GM19043 (cell line): ENCODE results near the gene RANBP1.

Experiments
- ATAC-seq: cut with Tn5 transposase; IDR thresholded peaks from one replicate; pipeline ENCODE4 v1.9.1; 2021; ENCODE audit warnings: low read depth; ENCODE audit not compliant: unreplicated experiment

Gene RANBP1

DNA sequence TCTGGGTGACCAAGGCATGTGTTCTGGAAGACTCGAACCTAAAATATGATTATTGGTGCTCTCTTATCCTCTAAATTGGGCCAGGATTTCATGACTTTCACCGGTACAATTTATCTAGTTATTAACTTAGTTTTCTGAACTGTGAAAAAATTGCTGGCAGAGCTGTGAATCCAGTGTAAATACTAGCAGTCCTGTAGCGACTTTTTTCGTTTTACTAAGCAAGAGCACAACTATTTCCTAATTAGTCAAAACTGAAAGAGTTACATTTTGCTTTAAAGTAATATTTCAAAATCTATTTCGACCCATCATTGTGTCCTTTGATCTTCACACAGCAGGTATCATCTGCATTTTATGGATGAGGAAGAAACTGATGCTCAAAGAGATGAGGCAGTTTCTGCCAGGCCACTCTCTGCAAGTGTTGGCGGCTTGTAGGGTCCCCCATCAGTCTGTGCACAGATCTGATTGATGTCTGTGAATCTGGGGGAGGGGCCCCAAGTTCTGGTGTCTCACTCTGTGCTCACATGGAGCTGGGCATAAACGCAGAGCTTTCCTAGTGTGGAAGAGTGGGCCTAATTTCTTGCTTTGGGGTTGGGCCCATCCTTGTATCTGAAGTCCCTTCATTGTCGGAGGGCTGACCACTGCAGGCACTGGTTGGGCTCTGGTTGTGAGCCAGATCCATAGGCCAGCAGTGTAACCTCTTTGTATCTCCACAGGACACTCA is 2.6 kb downstream of the RANBP1 start:
- ATAC-seq, result no peak

DNA sequence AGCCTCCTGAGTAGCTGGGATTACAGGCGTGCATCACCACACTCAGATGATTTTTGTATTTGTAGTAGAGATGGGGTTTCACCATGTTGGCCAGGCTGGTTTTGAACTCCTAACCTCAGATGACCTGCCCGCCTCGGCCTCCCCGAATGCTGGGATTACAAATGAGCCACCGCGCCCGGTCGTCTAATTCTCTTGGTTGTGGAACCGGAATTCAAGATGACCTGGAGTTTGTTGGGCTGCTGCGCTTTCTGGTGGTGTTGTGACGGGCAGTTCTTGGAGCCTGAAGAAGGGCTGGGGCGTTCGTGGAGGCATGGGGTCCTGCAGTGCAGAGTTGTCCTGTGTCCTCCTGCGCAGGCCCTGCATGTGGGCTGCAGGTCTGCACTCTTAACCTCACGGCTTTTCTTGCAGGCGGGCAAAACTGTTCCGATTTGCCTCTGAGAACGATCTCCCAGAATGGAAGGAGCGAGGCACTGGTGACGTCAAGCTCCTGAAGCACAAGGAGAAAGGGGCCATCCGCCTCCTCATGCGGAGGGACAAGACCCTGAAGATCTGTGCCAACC is 6.0 kb downstream of the RANBP1 start:
- ATAC-seq, result no peak

DNA sequence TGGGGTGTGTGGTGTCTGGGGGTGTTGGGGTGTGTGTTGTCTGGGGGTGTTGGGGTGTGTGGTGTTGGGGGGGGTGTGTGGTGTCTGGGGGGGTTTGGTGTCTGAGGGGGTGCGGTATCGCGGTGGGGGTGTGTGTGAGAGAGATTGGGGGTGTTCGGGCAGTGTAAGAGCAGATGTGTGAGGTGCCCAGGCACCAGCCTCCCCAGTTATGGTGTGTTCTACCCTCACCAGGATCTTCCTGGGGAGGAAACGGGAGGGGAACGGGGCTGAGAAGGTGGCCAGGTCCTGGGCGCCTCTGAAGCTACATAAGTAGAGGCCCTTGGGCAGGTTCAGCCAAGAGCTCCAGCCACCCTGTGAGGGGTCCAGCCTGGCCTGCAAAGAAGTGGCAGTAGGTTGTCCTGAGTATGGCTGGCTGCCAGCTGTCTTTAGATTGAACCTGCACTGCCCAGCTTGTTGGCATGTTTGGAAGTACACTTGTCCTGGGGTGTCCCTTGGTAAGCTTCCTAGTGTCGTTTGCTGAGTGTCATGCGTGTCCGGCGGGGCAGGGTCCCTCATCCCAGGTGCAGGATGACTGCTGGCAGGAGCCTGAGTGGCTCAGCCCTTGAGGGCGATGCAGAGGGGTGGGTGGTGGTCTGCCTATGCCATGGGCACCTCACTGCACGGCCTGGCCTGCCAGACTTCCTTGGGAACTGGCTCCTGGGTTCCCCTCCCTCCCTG is 7.6 kb downstream of the RANBP1 start:
- ATAC-seq, result no peak

DNA sequence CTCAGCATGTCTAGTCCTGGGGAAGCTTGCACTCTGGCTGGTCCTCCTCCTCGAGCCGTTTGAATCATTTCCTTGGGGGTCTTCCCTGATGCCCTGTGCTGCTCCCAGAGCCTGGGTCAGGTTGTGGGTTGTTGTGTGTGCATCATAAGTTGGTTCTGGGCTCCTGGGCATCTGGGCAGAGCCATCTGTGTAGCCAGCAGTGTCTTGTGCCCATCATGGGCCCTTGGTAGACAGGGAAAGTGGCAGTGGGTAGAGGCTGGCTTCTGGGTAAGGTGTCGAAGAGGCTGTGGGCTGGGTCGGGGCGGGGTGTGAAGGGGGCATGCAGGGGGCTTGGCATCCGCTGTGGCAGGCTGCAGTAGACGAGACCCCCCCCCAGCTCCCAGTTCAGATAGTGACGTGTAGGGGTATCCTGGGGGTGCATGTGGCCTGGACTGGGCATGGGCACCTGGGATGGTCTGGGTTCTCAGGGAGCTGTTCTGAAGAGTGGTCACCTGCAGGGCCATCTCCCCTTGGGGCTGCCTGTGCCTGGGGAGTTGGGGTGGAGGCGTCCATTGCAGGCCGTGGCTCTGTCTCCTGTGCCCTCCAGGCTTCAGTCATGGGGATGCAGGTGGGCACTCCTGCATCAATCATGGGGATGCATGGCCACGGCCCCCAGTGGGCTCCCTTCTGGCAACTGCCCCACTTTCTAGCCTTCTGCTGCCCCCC is 8.3 kb downstream of the RANBP1 start:
- ATAC-seq, result no peak

DNA sequence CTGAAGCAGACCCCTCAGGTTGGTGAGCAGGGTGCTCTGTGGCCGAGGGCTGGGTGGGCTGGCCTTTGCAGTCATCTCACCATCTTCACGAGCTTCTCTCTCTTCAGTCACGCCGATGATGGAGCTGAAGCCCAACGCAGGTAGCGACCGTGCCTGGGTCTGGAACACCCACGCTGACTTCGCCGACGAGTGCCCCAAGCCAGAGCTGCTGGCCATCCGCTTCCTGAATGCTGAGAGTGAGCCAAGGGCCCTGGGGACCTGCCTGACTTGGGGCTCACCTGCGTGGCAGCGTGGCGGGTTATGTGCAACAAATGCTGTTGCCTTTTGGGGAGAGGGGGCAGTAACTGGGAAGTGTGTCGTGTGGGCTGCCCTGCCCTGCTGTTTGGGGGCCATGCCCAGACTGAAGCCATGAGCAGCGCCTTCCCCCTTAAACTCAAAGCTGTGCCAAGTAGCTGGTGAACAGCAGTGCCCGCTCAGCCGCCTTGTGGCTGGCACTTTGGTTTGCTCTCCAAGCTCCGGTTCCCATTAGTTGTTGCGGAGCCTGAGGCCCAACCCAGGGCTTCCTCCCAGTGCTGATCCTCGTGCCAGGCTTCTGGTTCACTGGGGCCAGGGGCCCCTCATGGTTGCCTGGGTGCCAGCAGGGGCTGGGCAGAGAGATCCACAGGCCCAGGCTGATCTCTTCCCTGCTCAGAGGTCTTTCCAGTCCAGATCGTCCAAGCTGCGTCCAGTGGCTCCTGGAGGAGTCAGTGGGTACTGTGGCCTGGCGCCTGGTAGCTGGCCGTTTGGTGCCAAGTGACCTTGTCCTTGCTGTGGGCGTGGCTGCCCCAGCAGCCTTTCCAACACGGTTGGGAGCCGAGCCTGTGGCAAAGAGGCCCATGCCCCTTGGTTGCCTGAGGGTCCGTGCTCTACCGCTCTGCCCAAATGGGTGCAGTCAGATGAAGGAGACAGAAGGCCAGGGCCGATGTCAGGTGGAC is 9.6 kb downstream of the RANBP1 start:
- ATAC-seq, result no peak

DNA sequence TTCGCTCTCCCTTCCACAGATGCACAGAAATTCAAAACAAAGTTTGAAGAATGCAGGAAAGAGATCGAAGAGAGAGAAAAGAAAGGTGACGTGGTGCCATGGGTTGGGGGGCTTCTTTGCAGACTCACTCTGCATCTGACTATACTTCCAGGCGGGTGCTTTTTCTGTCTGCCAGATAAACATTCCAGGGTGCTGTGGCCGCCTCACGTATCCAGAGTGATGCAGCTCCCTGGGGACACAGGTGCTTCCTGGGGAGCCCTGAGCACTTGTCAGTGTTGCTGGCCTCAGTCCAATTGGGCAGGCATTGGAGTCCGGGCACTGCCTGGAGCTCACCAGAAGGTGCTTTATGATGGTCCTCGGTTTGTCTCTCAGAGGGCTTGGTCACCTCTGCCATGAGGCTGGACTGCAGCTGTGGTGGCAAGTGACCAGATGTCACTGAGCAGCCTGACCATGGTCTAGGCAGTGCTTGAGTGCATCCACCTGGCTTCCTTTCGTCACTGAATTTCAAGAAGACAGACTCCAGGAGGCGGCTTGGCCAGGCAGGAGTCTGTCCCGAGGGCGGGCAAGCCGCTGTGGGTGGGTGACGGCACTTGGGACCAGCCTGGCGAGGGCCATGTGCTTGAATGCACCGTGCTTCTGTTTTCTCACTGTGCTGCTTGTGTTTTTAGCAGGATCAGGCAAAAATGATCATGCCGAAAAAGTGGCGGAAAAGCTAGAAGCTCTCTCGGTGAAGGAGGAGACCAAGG is 10.6 kb downstream of the RANBP1 start:
- ATAC-seq, result no peak

DNA sequence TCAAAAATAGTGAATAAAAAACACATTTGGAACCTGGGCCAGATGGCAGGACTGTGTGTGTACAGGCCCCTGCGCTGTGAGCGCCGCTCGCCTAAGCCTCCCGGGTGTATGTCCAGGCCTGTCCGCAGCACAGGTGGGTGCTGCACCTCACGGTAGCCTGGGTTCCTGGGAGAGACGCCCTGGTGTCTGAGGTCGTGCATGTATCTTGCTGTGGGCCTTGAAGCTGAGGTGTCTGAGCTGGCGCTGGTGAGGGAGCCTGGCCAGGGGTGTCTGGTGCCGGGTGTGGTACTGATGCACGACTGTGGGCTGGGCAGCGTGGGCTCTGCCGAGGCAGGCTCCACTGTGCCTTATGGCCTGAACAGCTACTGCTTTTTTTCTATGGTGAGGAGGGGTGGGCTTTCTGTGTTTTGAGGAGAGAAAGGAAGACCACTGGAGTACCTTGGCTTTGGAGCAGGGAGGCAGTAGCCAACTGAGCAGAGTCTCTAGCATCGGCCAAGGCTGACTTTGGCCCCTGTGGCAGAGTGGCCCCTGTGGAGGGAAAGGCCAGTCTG is 11.5 kb downstream of the RANBP1 start:
- no peak for ATAC-seq

DNA sequence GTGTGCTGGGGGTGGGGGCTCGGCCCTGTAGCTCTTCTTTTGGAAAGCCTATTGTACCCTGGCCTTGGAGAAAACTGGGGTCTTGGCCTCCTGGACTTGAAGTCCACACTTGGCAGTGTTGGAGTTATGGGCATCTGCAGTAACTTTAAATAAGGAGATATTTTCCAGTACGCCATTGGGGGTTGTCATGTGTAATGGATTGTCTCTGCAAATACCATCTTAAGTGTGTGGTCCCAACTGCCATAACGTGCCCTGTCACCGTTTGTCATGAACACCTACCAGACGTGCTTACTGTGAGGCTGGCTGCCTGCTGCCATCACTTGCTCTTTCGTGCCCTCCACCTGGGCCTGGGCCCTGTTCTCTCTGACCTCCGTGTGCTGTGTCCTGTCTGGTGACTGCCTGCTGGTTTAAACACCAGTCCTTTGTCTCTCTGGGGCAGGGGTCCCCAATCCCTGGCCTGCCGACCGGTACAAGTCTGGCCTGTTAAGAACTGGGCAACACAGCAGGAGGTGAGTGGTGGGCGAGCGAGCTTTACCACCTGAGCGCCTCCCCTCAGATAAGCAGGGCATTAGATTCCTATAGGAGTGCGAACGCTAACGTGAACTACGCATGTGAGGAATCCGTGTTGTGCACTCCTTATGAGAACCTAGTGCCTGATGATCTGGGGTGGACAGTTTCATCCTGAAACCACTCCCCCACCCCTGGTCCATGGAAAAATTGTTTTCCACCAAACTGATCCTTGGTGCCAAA is 12.1 kb downstream of the RANBP1 start:
- ATAC-seq, result no peak

DNA sequence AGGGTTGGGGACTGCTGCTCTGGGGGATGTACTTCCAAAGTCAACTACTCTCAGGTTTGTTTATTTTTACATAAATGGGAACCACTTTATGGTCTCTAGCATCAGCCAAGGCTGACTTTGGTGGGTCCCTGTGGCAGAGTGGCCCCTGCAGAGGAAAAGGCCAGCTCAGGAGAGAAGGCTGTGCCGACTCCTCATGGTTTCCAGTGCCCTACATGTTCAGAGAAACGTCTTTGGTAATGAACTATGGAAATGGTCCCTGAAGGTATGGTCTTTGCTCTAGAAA is 12.7 kb downstream of the RANBP1 start:
- ATAC-seq, result no peak

DNA sequence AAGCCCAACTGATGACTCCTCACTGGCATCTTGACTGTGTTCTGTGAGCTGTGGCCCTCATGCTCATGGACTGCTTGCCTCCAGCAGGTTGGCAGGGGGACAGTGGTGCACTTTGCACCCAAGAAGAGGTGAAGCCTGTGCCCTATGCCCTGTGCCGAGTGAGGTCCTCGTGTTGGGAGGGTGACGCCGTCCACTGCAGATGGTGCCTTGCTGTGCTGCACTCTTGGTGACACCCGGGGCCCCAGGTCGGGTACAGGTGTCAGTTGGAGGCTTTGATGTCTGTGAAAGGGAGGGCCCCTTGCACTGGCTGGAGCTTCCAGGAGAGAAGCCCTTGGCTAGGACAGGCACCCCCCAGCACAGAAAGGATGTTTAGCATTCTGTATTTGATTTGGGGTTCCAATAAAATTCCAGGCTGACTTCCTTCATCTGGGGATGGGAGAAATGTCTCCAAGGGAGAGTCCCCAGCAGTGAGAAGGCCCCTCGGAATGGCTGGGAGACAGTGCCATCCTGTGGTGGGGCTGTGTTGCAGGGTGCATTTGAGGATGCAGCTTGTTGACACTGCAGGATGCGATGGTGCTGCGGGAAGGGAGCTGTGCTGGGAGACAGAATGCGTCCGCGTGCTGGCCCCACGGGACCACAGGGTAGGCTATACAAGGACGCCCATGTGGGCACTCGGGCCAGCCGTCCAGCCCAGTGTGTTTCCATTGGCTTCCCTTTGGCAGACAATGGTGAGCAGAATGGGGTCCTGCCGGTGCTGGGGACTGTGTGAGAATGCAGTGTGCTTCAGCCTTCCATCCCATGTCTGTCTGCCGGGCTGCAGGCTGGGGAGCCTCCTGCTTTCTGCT is 13.2 kb downstream of the RANBP1 start:
- ATAC-seq, result no peak

DNA sequence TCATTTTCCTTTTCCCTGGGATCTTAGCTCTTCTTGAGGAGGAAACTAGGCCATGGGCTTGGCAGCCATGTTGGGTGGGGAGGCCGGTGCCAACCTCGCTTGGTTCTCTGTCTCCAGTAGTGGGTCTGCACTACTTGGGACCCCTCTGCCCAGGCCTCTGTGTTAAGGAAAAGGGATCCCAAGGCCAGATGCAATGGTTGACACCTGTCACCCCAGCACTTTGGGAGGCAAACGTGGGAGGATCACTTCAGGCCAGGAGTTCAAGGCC is 13.8 kb downstream of the RANBP1 start:
- ATAC-seq, result no peak

DNA sequence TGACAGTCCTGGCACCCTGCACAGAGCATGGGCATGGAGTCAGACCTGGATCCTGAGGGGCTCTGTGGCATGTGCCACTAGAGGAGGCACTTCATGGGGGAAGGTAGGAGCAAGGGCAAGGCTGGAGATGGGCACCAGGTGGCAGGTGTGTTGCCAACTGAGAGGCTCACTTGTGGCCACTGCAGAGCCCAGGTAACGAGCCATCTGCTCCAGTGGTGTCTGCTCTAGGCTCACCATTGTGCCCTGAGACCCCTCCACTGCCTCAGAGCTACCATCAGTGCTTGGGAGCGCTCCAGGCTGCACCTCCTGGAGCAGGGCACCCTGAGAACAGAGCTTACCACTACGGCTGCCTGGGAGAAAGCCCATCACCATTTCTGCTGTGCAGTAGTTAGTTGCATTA is 14.4 kb downstream of the RANBP1 start:
- ATAC-seq, result no peak

DNA sequence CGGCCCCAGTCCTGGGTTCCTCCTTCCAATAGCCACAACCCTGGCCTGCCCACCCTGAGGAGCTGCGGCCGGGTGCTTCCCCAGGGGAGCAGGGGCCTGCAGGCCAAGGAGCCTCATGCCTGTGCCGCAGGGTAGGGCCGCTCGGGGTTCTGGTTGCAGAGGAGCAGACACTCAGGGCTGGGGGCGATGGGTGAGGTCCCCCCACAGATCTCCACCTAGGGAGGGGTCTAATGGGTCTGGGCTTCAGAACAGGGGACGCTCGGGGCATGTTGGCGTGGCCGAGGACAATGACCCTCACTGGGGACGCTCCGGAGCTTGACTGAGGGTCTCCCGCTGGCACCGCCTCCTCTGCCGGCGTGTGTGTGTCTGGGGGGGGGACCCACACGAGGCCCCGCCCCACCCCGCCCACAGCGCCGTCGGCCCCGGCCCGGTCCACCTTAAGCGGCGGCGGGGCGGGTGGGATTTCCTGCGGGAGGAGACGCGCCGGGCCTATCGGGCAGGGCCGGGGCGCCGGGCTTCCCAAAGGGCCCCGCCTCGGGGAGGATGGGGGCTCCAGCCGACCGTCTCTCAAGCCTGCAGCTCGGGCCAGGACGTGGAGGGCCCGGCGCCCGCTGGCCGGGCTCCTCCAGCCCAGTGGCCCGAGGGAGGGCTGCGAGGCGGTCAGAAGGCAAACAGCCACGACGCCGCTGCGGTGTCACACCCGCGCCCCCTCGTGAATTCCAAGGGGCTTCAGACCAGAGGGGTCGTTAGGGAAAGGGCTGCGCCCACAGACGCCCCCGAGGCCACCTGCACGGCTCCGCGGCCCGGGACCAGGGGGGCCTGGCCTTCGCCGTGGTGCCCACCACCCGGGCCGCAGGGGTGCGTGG is 15.1 kb downstream of the RANBP1 start:
- ATAC-seq, result no peak

DNA sequence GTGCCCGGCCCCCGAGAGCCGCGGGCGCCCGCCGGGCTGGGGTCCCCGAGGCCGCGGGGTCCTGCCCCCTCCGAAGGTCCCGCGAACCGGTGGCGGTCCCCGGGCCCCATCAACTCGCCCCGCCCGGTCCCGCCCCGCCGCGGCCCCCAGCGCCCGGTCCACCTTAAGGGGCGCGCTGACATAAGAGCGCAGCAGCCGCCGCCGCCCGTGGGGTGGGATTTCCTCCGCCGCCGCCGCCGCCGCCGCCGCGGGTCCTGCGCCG is 15.6 kb downstream of the RANBP1 start, which contains the start of gene ZDHHC8:
TSS of gene ZDHHC8 (plus strand) at position 208 of the 262 bp plus-strand sequence. CDS start 144 bp downstream, outside the sequence.
- no peak for ATAC-seq

DNA sequence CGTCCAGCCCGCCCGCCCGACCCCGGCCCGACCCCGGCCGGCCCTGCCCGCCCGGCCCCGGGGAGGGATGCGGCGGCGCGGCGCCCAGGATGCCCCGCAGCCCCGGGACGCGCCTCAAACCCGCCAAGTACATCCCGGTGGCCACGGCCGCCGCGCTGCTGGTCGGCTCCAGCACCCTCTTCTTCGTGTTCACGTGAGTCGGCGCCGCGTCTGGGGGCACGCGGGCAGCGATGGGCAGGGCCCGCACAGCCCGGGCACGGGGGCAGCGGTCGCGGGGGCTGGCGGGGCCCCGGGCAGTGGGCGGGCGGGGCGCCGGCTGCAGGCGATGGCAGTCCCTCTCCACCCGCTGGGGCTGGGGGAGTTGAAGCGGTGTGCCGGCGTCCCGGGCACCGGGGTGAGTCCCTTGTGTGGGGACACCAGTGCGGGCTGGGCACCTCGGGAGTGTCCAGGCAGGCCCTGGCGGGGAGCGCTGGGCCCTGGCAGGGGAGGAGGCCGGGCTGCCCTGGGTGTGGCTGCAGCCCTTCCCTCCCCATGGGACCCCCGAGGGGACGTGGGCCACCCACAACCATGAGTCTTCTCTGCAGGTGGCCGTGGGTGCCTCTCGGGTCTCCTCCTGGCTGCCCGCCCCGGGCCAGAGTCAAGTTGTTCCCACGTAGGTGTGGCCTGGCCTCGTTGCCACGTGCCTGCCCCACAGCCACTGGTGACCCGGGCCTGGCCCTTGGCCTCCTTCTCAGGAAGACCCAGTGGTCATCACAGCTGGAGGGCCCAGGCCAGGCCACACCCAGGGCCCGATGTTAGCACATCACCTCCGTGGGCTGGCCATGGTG is 16.2 kb downstream of the RANBP1 start:
- ATAC-seq, result no peak

DNA sequence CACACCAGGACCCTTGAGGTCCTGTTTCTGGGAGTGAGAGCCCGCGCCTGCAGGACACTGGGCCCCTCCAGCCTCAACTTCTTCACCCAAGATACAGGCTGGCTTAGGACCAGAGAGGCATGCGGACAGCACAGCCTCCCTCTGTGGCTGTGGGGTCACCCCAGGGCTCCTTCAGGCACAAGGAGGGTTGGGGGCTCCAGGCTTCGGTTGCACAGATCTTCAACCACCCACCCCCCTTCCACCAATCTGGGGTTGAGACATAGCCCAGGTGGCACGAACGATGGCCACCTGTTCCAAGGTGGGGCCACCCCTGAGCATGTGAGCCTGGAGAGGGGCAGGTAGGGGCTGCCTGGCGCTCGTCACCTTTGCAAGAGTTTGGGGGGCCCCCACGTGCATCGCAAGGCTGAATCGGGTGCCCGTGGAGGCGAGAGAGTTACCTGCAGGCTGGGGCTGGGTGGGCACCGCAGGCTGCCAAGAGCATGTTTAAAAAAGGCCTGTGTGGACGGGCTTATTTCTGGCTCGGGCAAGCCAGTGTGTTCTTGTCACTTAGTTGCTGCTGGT is 16.9 kb downstream of the RANBP1 start:
- ATAC-seq, result no peak
